ENCODE results near the gene NAA50. TPM values are rescaled to one million over a fixed set of nuclear protein-coding genes. Genes with fewer than 3 reads are reported as not detected.

NAA50 gene
- total and polyA plus RNA-seq, 10 donors, result 24.4 to 100 (median 71.1) TPM

- H3K4me1 ChIP-seq, result no peaks in the 10 kb centered on the region
- H3K9me3 ChIP-seq, result no peaks in the 10 kb centered on the region
- H3K27ac ChIP-seq, result no peak overlapping the region
- no peak overlapping the region for H3K4me3 ChIP-seq
- H3K27me3 ChIP-seq (replicated peaks in 1 of 7), result peaks cover 0 to 2% (median 0%) of the 10 kb centered on the region in 7 donors
- whole genome bisulfite sequencing, 5 donors, result 64 to 90% (median 74%) methylated on average over 1 of the region's 1 CpG
- TF ChIP-seq POLR2AphosphoS5 (IDR thresholded peaks at IDR 0.05), result no peak
- TF ChIP-seq POLR2A (IDR thresholded peaks at IDR 0.05), result no peak
- TF ChIP-seq, protein P1, sequence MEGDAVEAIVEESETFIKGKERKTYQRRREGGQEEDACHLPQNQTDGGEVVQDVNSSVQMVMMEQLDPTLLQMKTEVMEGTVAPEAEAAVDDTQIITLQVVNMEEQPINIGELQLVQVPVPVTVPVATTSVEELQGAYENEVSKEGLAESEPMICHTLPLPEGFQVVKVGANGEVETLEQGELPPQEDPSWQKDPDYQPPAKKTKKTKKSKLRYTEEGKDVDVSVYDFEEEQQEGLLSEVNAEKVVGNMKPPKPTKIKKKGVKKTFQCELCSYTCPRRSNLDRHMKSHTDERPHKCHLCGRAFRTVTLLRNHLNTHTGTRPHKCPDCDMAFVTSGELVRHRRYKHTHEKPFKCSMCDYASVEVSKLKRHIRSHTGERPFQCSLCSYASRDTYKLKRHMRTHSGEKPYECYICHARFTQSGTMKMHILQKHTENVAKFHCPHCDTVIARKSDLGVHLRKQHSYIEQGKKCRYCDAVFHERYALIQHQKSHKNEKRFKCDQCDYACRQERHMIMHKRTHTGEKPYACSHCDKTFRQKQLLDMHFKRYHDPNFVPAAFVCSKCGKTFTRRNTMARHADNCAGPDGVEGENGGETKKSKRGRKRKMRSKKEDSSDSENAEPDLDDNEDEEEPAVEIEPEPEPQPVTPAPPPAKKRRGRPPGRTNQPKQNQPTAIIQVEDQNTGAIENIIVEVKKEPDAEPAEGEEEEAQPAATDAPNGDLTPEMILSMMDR (IDR thresholded peaks at IDR 0.05 in 8 of 11, conservative IDR thresholded peaks at IDR 0.05 in 3 of 11), result no peak
- intact Hi-C loops (cut with DNase I; ENCODE audit: low total_unique reads), result no loop called here
- H3K36me3 ChIP-seq, result peaks cover 0 to 36% (median 8%) of the 10 kb centered on the region in 6 donors
- DNase-seq, result no peak
These were observed 31.3 kb downstream of the NAA50 start for GRCh38 chr3:113714702-113715101.

GRCh38 chr3:113712129-113712528, 33.9 kb downstream of the NAA50 start:
- DNase-seq, result no peak
- H3K27ac ChIP-seq, result no peak overlapping the region
- TF ChIP-seq POLR2A (IDR thresholded peaks at IDR 0.05) (no peak), POLR2AphosphoS5 (IDR thresholded peaks at IDR 0.05) (no peak)
- TF ChIP-seq, protein P1 (IDR thresholded peaks at IDR 0.05 in 8 of 11, conservative IDR thresholded peaks at IDR 0.05 in 3 of 11), result no peak
- H3K4me1 ChIP-seq, result no peaks in the 10 kb centered on the region
- 42 to 53% (median 50%) methylated on average over 3 of the region's 3 CpGs for WGBS, 5 donors
- H3K9me3 ChIP-seq, result no peaks in the 10 kb centered on the region
- H3K27me3 ChIP-seq (replicated peaks in 1 of 7), result peaks cover 0 to 11% (median 0%) of the 10 kb centered on the region in 7 donors
- no peak overlapping the region for H3K4me3 ChIP-seq
- intact Hi-C loops (cut with DNase I; ENCODE audit: low total_unique reads), result no loop called here
- H3K36me3 ChIP-seq, result peaks cover 0 to 14% (median 4%) of the 10 kb centered on the region in 6 donors

- no peak for DNase-seq
- TF ChIP-seq, protein P1 (IDR thresholded peaks at IDR 0.05 in 8 of 11, conservative IDR thresholded peaks at IDR 0.05 in 3 of 11), result no peak
- WGBS, 5 donors, result 89 to 96% (median 94%) methylated on average over 4 of the region's 4 CpGs
- Histone ChIP-seq H3K27me3 (replicated peaks in 1 of 7) (peaks cover 0 to 11% (median 0%) of the 10 kb centered on the region in 7 donors), H3K4me1 (no peaks in the 10 kb centered on the region), H3K36me3 (no peaks in the 10 kb centered on the region), H3K4me3 (no peak overlapping the region), H3K27ac (no peak overlapping the region), H3K9me3 (no peaks in the 10 kb centered on the region)
- intact Hi-C loops (cut with DNase I; ENCODE audit: low total_unique reads), result no loop called here
These were observed 38.2 kb downstream of the NAA50 start for GRCh38 chr3:113707835-113708234.

DNA sequence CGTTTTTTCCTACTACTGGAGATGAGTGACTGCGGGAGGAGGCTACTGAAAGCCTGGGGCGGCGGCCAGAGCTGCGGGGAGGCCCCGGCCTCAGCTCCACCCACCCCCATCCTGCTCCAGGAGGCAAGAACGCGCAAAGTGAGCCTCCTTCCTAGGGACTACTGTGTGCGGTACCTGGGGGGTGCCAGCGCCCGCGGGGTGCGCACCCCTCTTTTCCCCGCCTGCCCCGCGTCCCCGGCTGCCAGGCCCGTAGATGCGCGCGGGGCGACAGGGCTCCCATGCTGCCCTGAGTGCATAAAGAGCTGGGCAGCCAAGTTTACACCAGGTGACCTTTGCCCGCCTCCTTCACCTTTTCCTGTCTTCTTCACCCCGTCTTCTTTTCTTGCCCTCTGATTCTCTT, 47.1 kb downstream of the NAA50 start:
- WGBS, 5 donors, result 32 to 49% (median 42%) methylated on average over 22 to 24 of the region's 24 CpGs
- peak overlapping the region in 5 of 8 donors; percentile 100 for H3K27ac ChIP-seq
- peaks cover 21 to 43% (median 39%) of the 10 kb centered on the region in 6 donors for H3K4me1 ChIP-seq
- H3K4me3 ChIP-seq, result peak overlapping the region in 6 of 8 donors; percentile 12 to 59 (median 22)
- no peaks in the 10 kb centered on the region for H3K9me3 ChIP-seq
- intact Hi-C loops (cut with DNase I; ENCODE audit: low total_unique reads), result no loop called here
- peak; percentile 77 for DNase-seq
- H3K27me3 ChIP-seq (replicated peaks in 1 of 7), result no peaks in the 10 kb centered on the region
- no peaks in the 10 kb centered on the region for H3K36me3 ChIP-seq
- TF ChIP-seq, protein P1 (IDR thresholded peaks at IDR 0.05 in 8 of 11, conservative IDR thresholded peaks at IDR 0.05 in 3 of 11), result no peak
- TF ChIP-seq POLR2A (IDR thresholded peaks at IDR 0.05) (no peak), POLR2AphosphoS5 (IDR thresholded peaks at IDR 0.05) (peak in 2 of 3 donors; percentile 16 to 33)
